ENCODE measurements around the gene ARID1B.

The ARID1B gene

DNA sequence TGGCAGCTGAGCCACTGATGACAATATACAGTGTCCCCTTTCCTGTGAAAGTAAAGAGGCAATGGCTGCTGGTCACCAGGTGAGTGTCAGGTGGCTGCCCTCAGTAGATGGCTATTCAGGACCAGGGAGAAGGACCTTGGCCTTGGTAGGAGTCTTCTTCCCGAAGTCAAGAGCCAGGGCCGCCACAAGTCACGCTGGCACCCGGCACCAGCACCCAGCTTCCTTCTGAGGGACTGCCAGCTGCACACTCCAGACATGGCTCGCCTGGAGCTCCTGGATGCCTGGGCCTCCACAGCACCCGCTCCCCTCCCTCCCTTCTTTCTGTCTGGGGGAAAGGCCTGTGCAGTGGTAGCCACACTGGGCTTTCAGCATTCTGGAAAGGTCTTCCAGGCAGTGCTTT is 419.2 kb downstream of the ARID1B start:
- no peak overlapping the region for H3K4me3 ChIP-seq (ENCODE audit: low read depth, low read length)
- TF ChIP-seq, protein P1, sequence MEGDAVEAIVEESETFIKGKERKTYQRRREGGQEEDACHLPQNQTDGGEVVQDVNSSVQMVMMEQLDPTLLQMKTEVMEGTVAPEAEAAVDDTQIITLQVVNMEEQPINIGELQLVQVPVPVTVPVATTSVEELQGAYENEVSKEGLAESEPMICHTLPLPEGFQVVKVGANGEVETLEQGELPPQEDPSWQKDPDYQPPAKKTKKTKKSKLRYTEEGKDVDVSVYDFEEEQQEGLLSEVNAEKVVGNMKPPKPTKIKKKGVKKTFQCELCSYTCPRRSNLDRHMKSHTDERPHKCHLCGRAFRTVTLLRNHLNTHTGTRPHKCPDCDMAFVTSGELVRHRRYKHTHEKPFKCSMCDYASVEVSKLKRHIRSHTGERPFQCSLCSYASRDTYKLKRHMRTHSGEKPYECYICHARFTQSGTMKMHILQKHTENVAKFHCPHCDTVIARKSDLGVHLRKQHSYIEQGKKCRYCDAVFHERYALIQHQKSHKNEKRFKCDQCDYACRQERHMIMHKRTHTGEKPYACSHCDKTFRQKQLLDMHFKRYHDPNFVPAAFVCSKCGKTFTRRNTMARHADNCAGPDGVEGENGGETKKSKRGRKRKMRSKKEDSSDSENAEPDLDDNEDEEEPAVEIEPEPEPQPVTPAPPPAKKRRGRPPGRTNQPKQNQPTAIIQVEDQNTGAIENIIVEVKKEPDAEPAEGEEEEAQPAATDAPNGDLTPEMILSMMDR (IDR thresholded peaks at IDR 0.05; ENCODE audit: insufficient read depth, low read depth, low read length, missing control alignments), result no peak
- no peak for DNase-seq (ENCODE audit: low read depth)

DNA sequence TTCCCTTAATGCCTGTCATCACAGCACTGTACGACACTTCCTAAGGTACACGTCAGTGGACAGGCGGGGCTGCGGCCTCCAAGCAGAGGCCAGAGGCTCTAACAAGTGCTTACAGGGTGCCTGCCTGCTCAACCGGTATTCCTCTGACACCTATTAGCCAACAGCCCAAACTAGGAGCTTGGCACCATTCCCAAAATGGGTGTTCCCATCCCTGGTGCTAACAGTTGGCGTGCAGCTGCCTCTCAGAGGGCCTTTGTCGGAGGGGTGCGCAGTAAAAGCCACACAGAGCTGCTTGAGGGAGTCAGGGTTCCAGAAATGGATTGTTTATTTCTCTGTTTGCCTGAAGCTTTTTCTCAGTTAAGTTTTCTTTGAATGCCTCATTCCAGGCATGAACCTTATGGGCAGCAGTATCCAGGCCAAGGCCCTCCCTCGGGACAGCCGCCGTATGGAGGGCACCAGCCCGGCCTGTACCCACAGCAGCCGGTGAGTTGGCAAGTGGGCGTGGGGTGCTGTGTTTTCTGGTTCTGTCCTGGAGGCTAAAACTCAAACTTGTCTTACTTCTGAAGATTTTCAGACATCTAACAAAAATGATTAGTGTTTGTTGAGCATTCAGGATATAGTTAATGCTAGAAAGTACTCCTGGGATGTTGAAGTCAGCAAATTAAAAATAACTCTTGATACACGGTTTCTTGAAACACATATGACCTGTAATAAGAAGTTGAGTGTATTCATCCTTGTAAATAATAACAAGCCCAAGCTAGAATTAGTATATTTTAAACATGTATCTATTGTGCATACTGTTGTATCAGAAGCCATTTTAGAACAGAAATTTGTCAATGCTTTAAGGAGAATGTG is 421.5 kb downstream of the ARID1B start:
- DNase-seq (ENCODE audit: low read depth), result no peak

DNA sequence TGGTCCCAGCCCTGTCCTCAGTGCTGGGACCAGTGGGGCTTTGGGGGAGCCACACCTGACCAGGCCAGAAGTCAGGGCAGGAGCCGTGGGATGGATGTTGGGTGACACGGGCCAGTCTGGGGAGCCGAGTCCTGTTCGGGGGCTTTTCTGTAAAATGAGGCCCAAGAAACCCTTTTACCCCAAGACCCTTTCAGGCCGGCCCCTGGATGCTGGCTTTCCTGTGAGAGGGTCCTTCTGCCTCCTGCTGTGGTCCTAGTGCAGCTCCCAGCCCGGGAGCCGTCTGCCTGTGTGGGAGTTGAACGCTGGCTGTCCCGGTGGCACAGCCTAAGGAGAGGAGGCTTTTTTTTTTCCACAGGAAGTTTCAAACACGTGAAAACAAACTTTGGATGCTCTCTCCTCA is 422.9 kb downstream of the ARID1B start:
- H3K4me3 ChIP-seq (ENCODE audit: low read depth, low read length), result no peak overlapping the region
- DNase-seq (ENCODE audit: low read depth), result no peak
- TF ChIP-seq, protein P1 (IDR thresholded peaks at IDR 0.05; ENCODE audit: insufficient read depth, low read depth, low read length, missing control alignments), result no peak

More for the DNA sequence above, 421.5 kb downstream of the ARID1B start:
- TF ChIP-seq, protein P1 (IDR thresholded peaks at IDR 0.05; ENCODE audit: insufficient read depth, low read depth, low read length, missing control alignments), result no peak
- no peak overlapping the region for H3K4me3 ChIP-seq (ENCODE audit: low read depth, low read length)

DNA sequence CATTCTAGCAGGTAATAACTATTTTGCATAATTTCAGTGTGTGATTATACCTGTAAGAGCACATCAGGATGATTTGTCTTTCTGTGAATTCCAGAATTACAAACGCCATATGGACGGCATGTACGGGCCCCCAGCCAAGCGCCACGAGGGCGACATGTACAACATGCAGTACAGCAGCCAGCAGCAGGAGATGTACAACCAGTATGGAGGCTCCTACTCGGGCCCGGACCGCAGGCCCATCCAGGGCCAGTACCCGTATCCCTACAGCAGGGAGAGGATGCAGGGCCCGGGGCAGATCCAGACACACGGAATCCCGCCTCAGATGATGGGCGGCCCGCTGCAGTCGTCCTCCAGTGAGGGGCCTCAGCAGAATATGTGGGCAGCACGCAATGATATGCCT is 423.4 kb downstream of the ARID1B start:
- DNase-seq (ENCODE audit: low read depth), result no peak
- H3K4me3 ChIP-seq (ENCODE audit: low read depth, low read length), result no peak overlapping the region
- TF ChIP-seq, protein P1 (IDR thresholded peaks at IDR 0.05; ENCODE audit: insufficient read depth, low read depth, low read length, missing control alignments), result no peak

DNA sequence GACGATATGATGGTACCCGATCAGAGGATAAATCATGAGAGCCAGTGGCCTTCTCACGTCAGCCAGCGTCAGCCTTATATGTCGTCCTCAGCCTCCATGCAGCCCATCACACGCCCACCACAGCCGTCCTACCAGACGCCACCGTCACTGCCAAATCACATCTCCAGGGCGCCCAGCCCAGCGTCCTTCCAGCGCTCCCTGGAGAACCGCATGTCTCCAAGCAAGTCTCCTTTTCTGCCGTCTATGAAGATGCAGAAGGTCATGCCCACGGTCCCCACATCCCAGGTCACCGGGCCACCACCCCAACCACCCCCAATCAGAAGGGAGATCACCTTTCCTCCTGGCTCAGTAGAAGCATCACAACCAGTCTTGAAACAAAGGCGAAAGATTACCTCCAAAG is 423.9 kb downstream of the ARID1B start:
- no peak overlapping the region for H3K4me3 ChIP-seq (ENCODE audit: low read depth, low read length)
- TF ChIP-seq, protein P1 (IDR thresholded peaks at IDR 0.05; ENCODE audit: insufficient read depth, low read depth, low read length, missing control alignments), result no peak
- DNase-seq (ENCODE audit: low read depth), result no peak

DNA sequence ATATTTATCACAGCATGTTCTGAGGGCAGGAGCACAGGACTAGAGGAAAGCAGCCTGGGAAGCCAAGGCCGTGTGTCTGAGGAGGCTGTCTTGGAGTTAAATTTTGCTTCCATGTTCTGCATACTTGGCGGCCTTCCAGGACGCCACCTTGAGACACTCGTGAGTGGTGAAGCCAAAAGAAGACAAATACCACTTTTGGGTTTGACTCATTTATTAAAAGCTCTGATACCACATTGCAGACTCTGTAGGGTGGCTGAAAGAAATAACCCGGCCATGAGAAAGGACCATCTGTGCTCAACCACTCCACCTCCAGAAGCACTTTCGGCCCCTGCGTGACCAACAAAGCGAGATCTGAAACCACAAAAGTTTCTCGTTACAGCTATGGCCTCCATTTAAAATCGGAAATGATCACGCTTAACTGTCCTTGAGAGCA is 426.1 kb downstream of the ARID1B start:
- DNase-seq (ENCODE audit: low read depth), result peak; percentile 90
- H3K4me3 ChIP-seq (ENCODE audit: low read depth, low read length), result no peak overlapping the region
- TF ChIP-seq, protein P1 (IDR thresholded peaks at IDR 0.05; ENCODE audit: insufficient read depth, low read depth, low read length, missing control alignments), result no peak
